HepG2 (cell line): ENCODE results near the gene EIF4G1. TPM values are rescaled to one million over a fixed set of nuclear protein-coding genes. Genes with fewer than 3 reads are reported as not detected.
A peak's percentile ranks its signal among the peaks of the same experiment; 100 is the strongest.

Experiments used
- DMAP1 ChIP-seq: IDR thresholded peaks from 2 replicates; pipeline ENCODE4 v1.6.1; 2016
- FLYWCH1 ChIP-seq: sonication (generic); formaldehyde crosslinking; IDR thresholded peaks from 2 replicates; pipeline ENCODE4 v1.8.1; 2023; ENCODE audit warnings: mild to moderate bottlenecking, missing genetic modification reagents
- FOXK2 ChIP-seq: fragments of 450-650 bp; IDR thresholded peaks from 2 replicates; pipeline ENCODE4 v1.6.1; 2016
- NFE2 ChIP-seq: sonication (generic); formaldehyde crosslinking; IDR thresholded peaks from 2 replicates; pipeline ENCODE4 v1.4.0; 2020; ENCODE audit warnings: missing genetic modification reagents
- SMAD1 ChIP-seq: sonication (generic); formaldehyde crosslinking; IDR thresholded peaks from 2 replicates; pipeline ENCODE4 v1.4.0; 2020; ENCODE audit warnings: missing genetic modification reagents, low read depth, mild to moderate bottlenecking, borderline replicate concordance
- ZFP37 ChIP-seq: sonication (generic); formaldehyde crosslinking; IDR thresholded peaks from 2 replicates; pipeline ENCODE4 v1.4.0; 2020; ENCODE audit warnings: missing genetic modification reagents, borderline replicate concordance
- ZFY ChIP-seq: sonication (generic); formaldehyde crosslinking; IDR thresholded peaks from 2 replicates; pipeline ENCODE4 v1.4.0; 2020; ENCODE audit warnings: missing genetic modification reagents
- ZNF747 ChIP-seq: sonication (generic); formaldehyde crosslinking; IDR thresholded peaks from 2 replicates; pipeline ENCODE4 v1.8.1; 2023; ENCODE audit warnings: missing genetic modification reagents, mild to moderate bottlenecking, borderline replicate concordance
- polyA plus RNA-seq, 8 experiments: library from polyadenylated mRNA; depleted of rRNA in 3 of 8; stranded (reverse) in 7 of 8; unstranded in 1 of 8; fragments of >200 nt; fragmentation: Illumina TruSeq in 4 of 8; extraction: Trizol in 4 of 8; gene quantifications; 2 replicates each; pipeline versions ENCODE4 v1.2.1 to v1.2.3, GENCODE V29; 2011 to 2016; ENCODE audit warnings: low read depth in 4 of 8, missing spikeins in 1 of 8, mixed read lengths in 1 of 8; ENCODE audit not compliant: insufficient read depth in 1 of 8
- total RNA-seq, 5 experiments: library from RNA; depleted of rRNA; stranded (reverse); fragments of >200 nt; fragmentation: Illumina TruSeq; extraction: Trizol; gene quantifications; 2 replicates each; pipeline ENCODE4 v1.2.3, GENCODE V29; 2016; ENCODE audit warnings: low read depth in 1 of 5
- TF ChIP-seq, protein P1 (sequence below): sonication (generic); formaldehyde crosslinking; IDR thresholded peaks from 2 replicates; pipeline ENCODE4 v1.5.0; 2020; ENCODE audit warnings: mild to moderate bottlenecking, low read depth, missing genetic modification reagents, borderline replicate concordance
- TF ChIP-seq, protein P2 (sequence below): sonication (generic); formaldehyde crosslinking; conservative IDR thresholded peaks from 2 replicates; pipeline ENCODE4 v1.4.0; 2020; ENCODE audit warnings: missing genetic modification reagents
- TF ChIP-seq, protein P3 (sequence below): IDR thresholded peaks from 2 replicates; pipeline ENCODE4 v1.6.1; 2016; ENCODE audit warnings: missing genetic modification reagents, missing compliant biosample characterization
- TF ChIP-seq, protein P4 (sequence below): sonication (generic); formaldehyde crosslinking; IDR thresholded peaks from 2 replicates; pipeline ENCODE4 v1.4.0; 2020; ENCODE audit warnings: missing genetic modification reagents

EIF4G1 gene
- total and polyA plus RNA-seq, 2 of the 13 experiments (the other 11 are each of a cell fraction or from before 2014, with no cell fraction given): 208 to 213 TPM

DNA sequence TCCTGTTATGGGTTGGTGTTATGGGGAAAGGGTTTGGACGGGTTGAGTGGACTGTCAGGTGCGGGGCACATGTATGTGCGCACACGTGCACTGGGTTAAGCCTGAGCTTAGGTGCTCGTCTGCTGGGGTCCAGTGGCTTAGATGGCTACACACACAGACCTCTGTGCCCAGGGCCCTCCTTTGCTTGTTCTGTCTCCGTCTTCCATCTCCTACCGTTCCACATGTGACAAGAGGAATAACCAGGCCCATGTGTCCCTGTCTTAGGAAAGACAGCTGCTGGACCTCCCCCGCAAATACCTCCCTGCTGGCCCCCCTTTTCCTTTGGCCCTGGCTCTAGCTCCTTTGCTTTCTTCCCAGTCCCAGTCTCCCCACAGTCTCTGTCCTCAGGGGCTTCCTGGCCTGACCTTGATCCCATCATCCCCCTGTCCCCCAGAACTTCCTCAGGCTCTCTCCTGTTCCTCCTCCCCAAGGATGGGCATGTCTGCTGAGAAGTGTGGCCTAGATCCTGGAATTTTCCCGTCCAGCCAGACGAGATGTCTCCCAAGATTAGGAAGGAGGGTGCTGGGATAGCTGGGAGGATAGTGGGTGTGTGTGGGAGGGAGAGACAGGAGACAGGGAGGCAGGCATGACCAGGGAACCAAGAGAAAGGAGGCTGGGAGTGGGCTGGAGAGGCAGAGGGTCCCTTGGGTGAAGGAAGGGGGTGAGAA lies 64.4 kb downstream of the EIF4G1 start (continued):
- TF ChIP-seq FOXK2 (no peak), NFE2 (CRISPR knock-in tag) (no peak), FLYWCH1 (CRISPR knock-in tag) (no peak), ZFP37 (CRISPR knock-in tag) (0 out of 2 replicates have a peak, but pooled peaks have one; percentile 19), DMAP1 (CRISPR knock-in tag) (no peak), ZNF747 (CRISPR knock-in tag) (0 out of 2 replicates have a peak, but pooled peaks have one; percentile 18), SMAD1 (CRISPR knock-in tag) (no peak), ZFY (CRISPR knock-in tag) (no peak)
- TF ChIP-seq, protein P1, sequence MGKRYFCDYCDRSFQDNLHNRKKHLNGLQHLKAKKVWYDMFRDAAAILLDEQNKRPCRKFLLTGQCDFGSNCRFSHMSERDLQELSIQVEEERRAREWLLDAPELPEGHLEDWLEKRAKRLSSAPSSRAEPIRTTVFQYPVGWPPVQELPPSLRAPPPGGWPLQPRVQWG: no peak
- TF ChIP-seq, protein P2, sequence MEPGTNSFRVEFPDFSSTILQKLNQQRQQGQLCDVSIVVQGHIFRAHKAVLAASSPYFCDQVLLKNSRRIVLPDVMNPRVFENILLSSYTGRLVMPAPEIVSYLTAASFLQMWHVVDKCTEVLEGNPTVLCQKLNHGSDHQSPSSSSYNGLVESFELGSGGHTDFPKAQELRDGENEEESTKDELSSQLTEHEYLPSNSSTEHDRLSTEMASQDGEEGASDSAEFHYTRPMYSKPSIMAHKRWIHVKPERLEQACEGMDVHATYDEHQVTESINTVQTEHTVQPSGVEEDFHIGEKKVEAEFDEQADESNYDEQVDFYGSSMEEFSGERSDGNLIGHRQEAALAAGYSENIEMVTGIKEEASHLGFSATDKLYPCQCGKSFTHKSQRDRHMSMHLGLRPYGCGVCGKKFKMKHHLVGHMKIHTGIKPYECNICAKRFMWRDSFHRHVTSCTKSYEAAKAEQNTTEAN (CRISPR knock-in tag): no peak
- TF ChIP-seq, protein P3, sequence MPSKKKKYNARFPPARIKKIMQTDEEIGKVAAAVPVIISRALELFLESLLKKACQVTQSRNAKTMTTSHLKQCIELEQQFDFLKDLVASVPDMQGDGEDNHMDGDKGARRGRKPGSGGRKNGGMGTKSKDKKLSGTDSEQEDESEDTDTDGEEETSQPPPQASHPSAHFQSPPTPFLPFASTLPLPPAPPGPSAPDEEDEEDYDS (CRISPR knock-in tag): no peak
- TF ChIP-seq, protein P4, sequence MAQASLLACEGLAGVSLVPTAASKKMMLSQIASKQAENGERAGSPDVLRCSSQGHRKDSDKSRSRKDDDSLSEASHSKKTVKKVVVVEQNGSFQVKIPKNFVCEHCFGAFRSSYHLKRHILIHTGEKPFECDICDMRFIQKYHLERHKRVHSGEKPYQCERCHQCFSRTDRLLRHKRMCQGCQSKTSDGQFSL (CRISPR knock-in tag): no peak
